Hepatocyte (in vitro differentiated cells): ENCODE data around the gene GRID1.

Experiments
- CTCF ChIP-seq: fragments of 200-600 bp; sonication (generic); IDR thresholded peaks from 2 replicates; pipeline ENCODE4 v1.5.1; 2016; ENCODE audit warnings: antibody characterized with exemption, mild to moderate bottlenecking; ENCODE audit not compliant: poor library complexity
- EZH2 ChIP-seq: fragments of 200-600 bp; sonication (generic); IDR thresholded peaks from 2 replicates; pipeline ENCODE4 v1.6.1; 2016; ENCODE audit warnings: antibody characterized with exemption, mild to moderate bottlenecking, borderline replicate concordance
- EZH2phosphoT487 ChIP-seq: fragments of 200-600 bp; sonication (generic); IDR thresholded peaks from one replicate; pipeline ENCODE4 v1.6.1; 2018; ENCODE audit warnings: antibody characterized with exemption, mild to moderate bottlenecking, low read depth, moderate library complexity; ENCODE audit not compliant: unreplicated experiment, severe bottlenecking

GRCh38 chr10:86264481-86265231 is 101.9 kb downstream of the GRID1 start:
- no peak for TF ChIP-seq CTCF
- TF ChIP-seq EZH2phosphoT487 = no peak
- TF ChIP-seq EZH2 = no peak
